Kidney epithelial cell (primary cell): ENCODE data around the gene ABHD12. TPM values are rescaled to one million over a fixed set of nuclear protein-coding genes. Genes with fewer than 3 reads are reported as not detected.

Experiments
- DNase-seq: peaks from one replicate; pipeline ENCODE4 v3.0.0-alpha.2; 2010; ENCODE audit warnings: low read depth
- H3K27me3 ChIP-seq: 2 replicates; pipeline ENCODE4 v1.6.0; 2011; ENCODE audit warnings: low read length; ENCODE audit not compliant: control insufficient read depth, insufficient read depth
- H3K36me3 ChIP-seq: 2 replicates; pipeline ENCODE4 v1.5.1; 2011; ENCODE audit warnings: low read length; ENCODE audit not compliant: control insufficient read depth, insufficient read depth
- H3K4me3 ChIP-seq: 2 replicates; pipeline ENCODE4 v1.5.1; 2011; ENCODE audit warnings: low read depth, mild to moderate bottlenecking, control low read depth, low read length
- CTCF ChIP-seq: IDR thresholded peaks from 2 replicates; pipeline ENCODE4 v1.5.1; 2011; ENCODE audit warnings: mild to moderate bottlenecking, moderate library complexity, low read length, control low read depth, inconsistent platforms; ENCODE audit not compliant: insufficient read depth, poor library complexity, severe bottlenecking
- total RNA-seq: library from RNA; depleted of rRNA; stranded (reverse); fragments of >200 nt; gene quantifications from 2 replicates; pipeline ENCODE4 v1.2.3, GENCODE V29; 2015

Gene ABHD12
- total RNA-seq, 1 donor from 2014 or later = 75.1 TPM

DNA sequence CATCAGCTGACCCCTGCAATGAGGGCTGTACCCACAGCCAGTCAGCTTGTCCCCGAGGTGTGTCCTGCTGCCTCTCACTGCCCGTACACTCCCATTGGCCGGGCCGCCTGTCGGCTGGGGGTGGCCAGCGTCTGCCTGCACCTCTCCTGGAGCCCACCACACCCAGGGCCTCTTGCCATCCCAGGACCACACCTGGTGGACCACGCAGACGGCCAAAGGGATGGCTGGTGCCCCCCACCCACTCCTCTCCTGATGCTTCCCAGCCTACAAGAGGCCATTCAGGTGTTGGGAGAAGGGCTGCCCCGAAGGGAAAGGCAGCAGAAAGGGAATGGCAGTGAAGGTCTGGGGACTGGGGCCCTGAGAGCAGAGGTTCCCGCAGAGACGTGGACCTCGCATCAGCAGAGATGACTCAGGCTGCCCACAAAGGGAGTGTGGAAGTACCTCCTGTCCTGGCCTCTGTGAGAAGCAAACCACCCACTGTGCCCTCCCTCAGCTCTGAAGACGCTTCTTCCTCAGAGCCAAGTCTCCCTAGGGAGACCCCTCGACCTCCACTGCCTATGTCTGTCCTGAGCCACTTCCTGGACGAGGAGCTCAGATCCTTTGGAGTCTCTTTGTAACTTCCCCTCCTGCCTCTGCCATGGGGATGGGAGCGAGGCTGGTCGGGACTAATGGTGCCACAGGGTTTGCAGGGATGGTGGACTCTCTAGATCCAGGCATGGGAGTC, 81.8 kb downstream of the ABHD12 start:
- H3K27me3 ChIP-seq = no peaks in the 10 kb centered on the region
- peaks cover 1% of the 10 kb centered on the region for H3K36me3 ChIP-seq
- no peak for TF ChIP-seq CTCF
- no peak overlapping the region for H3K4me3 ChIP-seq
- DNase-seq = no peak

GRCh38 chr20:25308083-25308491, 82.5 kb downstream of the ABHD12 start:
- DNase-seq = no peak
- Histone ChIP-seq H3K27me3 (no peaks in the 10 kb centered on the region), H3K4me3 (no peak overlapping the region), H3K36me3 (peaks cover 3% of the 10 kb centered on the region)
- no peak for TF ChIP-seq CTCF

DNA sequence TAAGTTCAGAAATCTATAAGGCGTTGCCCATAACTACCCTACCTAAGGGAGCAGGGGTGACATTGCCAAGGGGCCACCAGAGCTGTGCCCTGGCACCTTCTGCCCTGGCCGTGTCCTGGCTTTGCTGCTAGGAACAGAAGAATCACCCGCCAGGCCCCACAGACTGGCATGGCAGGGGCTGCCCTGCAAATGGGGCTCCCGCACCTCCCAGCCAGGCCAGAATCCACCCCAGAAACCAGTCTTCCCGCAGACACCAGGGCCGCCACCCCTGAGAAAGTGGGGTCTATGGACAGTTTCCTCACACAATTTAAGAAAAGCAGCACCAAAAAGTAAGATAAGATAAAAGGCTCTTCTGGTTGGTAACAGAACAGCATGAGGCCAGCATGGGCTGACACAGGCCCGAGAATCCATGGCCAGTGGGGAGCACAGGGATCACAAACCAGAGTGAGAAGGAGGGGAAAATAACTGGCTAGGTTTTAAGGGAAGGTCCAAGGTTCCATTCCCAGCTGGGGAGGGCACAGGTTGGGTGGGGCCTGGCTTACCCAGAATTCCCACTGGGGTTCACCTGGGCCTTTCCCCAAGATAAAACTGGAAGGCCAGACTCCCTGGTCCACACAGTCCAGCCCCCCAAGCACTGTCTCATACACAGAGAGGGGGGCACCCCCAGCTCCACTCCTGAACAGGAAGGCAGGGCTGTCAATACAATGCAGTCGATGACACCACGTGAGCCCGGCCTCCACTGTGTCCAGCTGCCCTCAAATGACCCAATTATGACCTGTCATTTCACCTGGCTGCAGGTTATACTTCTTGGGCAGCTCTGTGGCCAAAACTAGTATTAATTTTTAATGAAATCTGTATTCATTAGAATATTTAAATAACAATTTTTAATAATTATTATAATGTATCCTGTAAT, 83.4 kb downstream of the ABHD12 start:
- H3K36me3 ChIP-seq = peaks cover 3% of the 10 kb centered on the region
- no peaks in the 10 kb centered on the region for H3K27me3 ChIP-seq
- H3K4me3 ChIP-seq = no peak overlapping the region
- TF ChIP-seq CTCF = no peak
- DNase-seq = no peak

- Histone ChIP-seq H3K36me3 (peaks cover 3% of the 10 kb centered on the region), H3K27me3 (no peaks in the 10 kb centered on the region), H3K4me3 (no peak overlapping the region)
- DNase-seq = no peak
- no peak for TF ChIP-seq CTCF
These were observed 86.5 kb downstream of the ABHD12 start for GRCh38 chr20:25304025-25304549.

DNA sequence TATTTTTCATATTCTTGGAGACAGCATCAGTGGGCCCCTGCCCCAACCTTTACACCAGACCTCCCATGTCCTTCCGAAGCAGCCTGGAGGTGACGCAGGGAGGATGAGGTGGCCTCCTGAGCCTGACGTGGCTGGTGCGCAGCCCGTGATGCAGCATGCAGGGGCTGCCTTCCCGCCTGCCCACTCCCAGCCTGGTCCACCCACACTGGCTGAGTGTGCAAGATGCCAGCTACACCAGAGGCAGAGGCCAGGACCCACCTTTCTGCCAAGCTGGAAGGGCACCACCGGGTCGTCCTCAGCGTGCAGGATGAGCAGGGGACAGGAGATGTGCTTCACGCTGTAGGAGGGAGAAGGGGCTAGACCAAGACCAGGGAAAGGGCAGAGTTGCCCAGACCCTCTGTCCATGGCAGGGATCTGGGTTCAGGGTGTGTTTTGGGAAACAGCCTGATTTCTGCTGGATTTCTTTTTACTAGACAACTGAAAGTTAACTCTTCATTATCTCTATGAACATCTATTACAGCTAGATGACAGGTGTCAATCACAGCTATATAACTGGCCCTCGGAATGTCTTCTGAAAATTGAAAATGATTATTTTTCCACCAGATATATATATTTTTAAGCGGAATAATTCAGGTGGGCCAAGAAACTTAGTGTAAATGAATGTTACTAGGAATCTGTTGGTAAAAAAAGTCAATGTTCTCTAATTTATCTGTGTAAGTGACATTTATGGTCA, 87.2 kb downstream of the ABHD12 start:
- TF ChIP-seq CTCF = no peak
- peaks cover 3% of the 10 kb centered on the region for H3K36me3 ChIP-seq
- H3K4me3 ChIP-seq = no peak overlapping the region
- DNase-seq = no peak
- H3K27me3 ChIP-seq = no peaks in the 10 kb centered on the region
